ENCODE measurements around the gene PRELID3B.
"Not testable (repeated sequence)": the region's sequence is repeated elsewhere in the genome, so short reads cannot be mapped to it uniquely, and the experiment has no call there.

Gene PRELID3B

DNA sequence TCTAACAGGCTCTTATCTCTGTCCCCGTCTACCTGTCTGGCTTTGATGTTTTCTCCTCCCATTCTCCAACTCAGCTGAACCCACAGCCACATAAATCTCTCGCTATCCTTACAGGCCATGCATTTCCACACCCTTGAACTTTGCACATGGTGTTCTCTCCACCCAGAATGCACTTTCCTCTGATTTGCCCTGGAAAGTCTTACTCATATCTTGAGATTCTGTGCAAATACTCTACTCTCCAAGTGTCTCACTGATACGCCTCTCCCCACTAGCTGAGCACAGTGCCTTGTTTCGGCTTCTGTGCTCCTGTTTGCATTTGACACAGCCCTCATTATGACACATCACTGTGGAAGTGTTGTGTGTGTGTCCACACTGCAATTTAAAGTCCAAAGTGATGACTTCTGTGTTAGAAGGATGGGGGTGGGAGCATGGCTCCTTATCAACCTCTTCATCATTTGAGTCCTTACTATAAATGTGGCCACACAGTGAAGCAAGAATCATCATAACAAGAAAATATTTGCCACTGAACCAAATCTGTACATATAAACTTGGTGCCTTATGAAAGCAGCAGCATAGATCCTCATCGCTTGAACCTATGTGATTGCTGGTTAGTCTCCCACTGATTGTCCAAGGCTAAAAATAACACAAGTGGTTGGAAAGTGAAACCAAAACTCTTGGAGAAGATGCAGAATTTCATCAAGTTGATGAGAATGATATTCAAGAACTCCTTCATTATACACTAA lies 5.5 kb upstream of the PRELID3B start:
- DNase-seq = no peak

DNA sequence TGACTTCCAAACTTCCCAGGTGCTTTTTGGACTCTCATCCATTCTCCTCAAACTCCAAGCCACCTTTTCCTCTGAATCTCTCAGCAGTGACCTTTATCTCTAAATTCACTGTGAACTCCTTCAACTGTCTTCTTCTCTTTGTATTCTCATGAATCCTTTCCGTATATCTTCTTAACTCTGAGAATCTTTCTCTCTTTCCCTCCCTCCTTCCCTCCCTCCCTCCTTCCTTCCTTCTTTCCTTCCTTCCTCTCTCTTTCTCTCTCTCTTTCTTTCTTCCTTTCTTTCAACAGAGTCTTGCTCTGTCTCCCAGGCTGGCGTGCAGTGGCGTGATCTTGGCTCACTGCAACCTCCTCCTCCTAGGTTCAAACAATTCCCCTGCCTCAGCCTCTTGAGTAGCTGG lies 4.3 kb upstream of the PRELID3B start:
- DNase-seq = no peak

DNA sequence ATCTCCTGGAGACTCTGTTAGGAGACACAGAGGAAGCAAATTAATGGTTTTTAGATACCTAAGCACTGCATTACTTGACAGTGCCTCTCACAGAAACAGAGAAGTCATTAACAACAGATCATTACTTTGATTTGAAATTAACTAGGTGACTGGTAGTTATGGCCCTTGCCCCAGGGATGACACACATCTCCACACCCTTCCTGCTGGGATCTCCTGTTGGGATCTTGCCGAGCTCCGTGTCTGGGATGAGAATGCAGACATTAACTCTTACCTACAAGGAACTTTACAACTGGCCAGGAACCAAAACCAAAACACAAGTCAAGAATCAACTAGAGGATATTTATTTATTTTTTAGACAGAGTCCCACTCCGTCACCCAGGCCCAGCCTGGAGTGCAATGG lies 2.2 kb upstream of the PRELID3B start:
- no peak for DNase-seq

DNA sequence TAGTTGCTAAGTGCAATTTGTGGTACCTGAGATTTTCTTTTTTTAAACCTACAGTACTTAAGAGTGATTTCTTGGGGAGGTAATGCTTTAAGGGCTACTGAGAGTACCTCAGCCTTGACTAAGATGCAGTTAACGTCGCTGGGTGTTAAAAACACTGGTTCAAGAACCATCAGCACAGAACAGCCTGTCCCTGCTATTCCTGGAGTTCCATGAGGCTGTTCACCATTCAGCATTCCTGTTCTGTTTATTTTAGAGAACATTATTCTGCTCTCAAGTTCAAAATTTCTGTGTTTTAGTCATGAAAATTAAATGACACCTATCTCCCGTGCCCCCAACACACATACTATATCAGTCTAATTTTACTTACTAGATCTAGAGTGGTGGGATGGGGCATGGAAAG lies 1.7 kb upstream of the PRELID3B start:
- DNase-seq = no peak

DNA sequence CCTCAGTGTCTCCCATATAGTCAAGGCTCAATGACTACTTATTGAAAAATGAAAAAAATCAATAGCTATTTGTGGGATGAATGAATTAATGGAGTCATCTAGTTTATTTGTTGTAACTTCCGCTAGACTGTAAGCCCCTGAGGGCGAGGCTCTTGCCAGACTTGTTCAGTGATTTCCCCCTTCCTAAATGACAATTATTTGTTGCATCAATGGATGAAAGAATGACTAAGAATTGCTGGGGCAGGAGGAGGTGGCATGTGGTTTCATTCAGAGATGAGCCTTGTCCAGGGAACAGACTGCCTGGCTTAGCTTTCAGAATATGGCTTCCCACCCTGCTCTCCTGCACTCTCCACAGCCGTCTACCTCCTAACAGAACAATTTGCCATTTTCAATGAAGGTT lies 1.1 kb upstream of the PRELID3B start:
- no peak for DNase-seq

DNA sequence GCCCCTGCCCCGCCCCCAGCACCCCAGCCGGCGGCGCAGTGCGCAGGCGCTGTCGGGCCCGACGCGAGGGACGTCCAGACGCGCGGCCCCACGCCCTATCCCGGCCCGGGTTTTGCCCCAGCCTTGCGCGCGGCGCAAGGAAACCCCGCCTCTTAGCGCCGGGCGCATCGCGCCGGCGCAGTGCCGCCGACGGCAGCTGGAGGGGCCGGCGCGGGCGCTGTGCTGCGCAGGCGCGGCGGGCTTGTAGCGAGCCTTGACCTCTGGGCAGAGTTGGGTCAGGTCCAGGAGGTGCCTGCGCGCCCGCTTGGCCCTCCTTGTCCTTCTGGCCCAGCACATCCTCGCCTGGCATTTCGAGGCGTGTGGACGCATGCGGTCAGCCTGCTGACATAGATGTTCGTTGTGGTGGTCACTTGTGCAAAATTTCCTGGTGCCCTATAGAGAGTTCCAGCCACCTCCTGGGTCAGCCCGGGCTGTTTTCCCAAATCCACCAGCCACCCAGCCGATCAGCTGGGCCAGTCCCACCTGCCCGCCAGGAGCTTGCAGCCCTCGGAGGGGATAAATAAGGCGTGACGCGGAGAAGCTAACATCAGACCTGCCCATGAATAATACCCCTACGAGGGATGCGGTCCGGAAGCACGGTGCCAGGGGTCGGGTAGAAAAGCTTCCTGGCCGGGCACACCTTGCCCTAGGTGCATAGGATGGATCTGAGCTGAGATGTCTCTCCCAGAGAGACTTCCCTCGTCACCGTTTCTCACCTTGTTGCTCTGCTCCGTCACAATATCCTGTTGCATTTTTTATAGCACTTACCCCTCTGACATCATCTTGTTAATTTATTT lies 428 bp upstream of the PRELID3B start:
- DNase-seq = peak; percentile 95

DNA sequence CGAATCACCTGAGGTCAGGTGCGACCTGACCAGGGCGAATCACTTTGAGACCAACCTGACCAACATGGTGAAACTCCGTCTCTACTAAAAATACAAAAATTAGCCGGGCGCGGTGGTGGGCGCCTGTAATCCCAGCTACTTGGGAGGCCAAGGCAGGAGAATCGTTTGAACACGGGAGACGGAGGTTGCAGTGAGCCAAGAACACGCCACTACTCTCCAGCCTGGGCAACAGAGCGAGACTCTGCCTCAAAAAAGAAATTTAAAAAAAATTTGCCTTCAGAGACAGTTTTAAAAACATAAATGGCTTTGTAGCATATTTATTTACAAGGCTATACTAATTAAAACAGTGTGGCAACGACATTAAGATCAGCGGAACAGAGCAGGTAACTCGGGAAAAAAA lies 1.1 kb downstream of the PRELID3B start:
- DNase-seq = not testable (repeated sequence)

DNA sequence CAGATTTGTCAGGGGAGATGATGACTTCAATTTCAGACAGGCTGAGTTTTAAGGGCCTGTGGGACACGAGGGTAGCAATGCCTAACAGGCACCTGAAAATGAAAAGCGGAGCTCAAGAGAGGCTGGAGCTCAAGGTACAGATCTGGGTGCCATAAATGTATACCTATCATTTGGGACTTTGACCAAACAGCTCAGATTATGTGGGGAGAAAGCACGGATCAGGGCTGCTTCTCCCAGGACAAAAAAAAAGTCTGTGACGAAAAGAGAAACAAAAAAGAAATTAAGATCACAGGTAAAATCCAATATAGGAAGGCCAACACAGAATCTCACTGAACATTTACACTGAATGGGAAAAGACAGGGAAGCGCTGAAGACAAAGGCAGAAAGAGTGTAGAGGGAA lies 1.9 kb downstream of the PRELID3B start:
- DNase-seq = no peak

DNA sequence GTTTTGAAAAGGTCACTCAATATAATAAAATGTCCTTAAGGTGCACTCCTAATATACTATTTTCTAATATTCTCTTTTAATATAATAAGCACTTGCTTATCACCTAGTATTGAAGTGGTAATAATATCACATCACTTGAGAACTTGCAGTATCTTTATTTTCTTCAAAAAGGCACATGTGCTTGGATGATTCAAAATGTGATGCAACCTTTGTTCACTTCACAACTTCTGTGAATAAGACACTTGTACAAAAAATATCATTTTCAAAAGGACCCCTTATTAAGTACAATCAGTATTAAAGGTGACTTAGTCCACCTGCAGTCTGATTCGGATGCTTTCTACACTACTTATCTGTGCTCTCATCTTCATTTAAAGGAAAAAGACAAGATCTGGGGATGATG lies 3.4 kb downstream of the PRELID3B start:
- no peak for DNase-seq

DNA sequence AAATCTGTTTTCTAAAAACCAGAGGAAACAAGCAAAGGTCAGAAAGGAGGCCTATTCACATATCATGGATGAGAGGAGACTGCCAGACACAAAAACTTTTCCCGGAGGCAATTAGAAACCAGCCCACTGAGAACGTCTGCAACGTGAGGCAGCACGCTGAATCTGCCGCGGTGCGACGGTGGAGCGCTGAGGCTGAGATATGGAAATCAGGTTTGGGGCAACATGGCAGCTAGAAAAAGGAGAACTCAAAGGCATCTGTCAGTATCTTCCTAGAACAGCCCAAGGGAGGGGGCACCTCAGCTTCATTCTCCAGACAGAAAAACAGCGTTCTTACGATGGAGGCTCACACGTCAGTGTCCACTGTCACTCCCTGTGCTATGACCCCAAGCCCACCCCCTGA lies 5.2 kb downstream of the PRELID3B start:
- no peak for DNase-seq

DNA sequence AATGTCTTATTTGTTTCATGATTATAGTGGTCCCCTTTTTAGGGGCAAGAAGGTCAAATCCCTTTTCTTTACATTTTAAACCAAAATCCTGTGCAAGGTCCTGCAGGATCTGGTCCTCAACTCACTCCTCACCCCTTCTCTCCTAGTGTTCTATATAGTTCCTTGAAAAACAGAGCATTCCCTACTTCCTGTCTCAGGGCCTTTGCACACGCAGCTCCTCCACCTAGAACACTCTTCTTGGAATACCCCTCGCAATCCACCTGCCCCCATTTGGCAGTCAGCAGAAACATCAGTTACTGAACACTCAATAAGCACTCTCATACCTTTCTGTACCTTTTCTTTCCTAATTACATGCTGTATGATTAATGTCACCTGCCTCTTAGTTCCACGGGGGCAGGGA lies 7.2 kb downstream of the PRELID3B start:
- no peak for DNase-seq

DNA sequence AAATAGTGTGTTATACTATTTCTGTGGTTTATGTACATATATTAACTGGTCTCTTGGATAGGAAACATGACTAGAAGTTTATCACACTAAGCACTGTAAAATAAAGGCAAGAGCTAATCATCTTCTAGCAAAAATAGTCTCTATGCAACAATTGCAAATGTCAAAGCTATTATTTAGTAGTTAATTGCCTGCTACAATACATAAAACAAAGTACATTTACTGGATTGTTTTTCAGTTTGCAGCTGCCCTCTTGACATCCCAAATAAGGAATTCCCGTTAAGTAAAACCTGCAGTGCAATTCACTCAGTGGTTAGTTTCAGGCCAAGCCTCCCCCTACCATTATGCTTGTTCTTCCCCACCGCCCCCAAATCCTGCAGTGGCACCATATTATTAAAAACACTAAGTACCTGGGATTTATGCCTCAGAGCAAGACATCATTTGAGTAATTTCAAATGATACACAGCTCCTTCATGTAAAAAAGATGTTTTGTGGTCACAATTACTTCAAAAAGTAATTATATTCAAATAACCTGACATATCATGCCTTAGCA lies 8.9 kb downstream of the PRELID3B start:
- no peak for DNase-seq

DNA sequence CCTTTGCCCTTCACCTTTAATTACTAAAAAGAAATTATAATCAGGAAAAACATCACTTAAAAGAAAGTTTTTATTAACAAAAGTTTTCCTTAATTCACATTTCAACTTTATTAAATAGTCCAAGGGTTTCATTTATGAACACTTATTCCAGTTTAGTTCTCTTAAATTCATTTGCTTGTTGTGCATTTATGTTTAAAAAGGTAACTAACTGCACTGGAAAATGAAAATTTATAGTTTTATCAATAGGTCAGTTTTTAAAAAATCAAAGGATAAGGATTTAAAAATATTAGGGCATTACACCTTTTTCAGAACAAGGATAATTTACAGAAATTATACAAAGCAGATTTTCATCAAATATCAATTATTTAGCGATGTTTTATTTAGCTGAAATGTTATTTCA lies 9.5 kb downstream of the PRELID3B start:
- DNase-seq = no peak

DNA sequence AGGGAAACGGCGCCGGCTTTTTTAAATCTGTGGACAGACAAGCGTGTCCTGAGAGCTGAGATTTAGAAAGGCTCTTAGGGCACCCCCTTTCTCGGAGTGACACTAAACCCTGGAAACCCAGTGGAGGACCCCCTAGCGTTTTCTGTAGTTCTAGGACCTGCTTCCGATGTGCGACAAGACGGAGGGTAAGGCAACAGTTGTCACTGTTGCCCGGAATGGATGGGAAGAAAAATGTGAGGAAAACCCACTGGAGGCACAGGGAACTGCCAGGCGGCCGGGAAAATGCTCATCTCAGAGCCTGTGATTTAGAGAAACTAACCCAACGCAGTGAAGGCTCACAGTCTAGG lies 9.9 kb downstream of the PRELID3B start:
- no peak for DNase-seq

DNA sequence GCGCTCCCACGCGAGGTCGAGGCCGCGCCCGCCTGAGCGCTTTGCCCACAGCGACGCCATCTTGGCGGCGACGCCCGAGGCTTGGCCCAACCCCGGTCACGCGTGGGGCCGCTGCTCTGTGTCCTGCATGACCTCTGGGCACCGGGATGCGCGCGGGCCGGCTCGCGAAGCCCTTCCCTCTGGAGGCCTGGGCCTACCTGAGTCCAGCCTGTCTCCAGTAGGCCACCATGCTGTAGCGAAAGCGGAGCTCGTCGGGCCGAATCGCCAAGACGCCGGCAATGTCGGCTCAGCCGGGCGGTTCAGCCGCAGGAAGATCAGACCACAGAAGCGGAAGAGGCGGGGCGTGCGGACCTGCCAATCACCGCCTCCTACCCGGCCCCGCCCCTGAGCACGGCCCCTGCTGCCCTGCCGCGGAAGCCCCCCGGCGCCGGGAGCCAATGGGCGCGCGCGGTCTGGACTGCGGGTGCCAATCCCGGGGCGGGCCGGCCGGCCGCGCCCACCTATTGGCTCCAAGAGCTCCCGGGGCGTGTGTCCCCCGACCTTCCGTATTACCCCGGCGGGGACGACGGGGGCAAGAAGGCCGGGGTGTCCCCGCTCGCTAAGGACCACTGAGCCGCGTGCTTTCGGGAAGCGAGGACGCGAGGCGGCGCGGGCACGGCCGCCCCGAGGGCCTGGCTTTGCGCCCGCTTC lies 10.4 kb downstream of the PRELID3B start, which contains the start of gene ATP5F1E:
TSS of gene ATP5F1E (minus strand) at position 313 of the 690 bp plus-strand sequence. CDS start at position 229, 84 bp downstream.
- peak; percentile 98 for DNase-seq

DNA sequence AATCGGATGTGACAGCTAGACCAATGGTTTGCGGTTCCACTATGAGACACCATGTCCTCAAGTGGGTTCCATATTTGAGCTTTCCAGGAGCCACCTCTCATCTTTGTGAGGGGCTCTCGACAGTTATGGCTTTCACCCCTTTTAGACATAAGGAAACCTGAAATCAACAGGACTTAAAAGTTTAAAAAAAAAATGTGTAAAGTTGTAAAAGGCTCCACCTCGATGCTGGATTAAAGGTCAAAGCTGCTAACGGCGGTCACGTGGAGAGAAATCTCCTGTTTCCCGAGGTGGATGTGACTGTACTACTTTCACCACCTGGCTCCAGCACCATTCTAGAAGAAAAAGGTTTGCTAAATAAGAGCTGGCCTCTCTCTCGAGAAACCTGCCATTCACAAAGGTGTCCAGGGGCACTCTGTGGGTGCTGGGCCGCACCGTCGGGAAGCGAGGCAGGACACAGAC lies 11.0 kb downstream of the PRELID3B start:
- DNase-seq = no peak

DNA sequence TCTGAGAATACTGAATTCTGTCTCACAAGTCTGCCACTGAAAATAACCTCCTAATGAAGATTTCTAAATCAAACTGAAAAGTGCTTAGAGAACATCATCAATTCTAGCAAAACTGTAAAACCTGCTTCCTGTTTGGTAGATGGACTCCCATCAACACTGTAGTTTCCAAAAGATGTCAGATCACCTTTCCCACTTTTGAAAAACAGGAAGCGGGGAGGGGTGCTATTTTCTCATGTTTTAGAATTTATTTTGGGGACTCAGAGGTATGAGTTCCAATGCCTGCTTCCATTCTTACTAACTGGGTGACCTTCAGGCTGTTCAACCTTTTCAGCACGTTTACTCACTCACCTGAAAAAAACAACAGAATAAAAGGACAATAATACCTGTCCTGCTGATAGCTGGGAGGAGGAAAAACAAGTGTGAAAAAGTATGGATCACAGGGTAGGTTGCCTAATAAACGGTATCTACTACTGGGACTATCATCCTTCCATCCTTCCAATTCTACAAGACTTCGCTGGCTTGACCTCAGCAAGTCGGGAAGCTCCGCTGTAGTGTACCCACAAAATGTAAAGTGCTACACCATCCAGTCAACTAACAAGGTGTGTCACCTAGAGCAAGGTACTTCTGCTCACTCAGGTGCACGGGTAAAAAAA lies 11.5 kb downstream of the PRELID3B start:
- no peak for DNase-seq

DNA sequence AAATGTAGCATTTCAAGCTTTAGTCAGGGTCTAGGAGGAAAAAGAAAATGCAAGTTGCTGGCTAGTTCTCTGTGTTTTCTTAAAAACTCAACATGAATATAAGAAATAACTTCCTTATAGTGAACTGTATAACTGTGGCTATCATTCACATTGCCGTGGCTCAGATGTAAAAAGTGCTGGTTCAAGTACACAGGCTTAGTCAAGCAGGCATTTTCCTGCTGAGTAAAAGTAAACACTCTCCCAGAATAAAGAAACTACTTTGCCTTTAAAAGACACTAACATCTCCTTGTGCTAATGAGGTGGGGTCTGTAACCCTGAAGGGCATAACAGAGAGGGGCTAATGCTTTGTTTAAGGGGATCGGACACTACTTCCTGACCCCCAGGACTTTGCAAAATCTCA lies 13.8 kb downstream of the PRELID3B start:
- no peak for DNase-seq

DNA sequence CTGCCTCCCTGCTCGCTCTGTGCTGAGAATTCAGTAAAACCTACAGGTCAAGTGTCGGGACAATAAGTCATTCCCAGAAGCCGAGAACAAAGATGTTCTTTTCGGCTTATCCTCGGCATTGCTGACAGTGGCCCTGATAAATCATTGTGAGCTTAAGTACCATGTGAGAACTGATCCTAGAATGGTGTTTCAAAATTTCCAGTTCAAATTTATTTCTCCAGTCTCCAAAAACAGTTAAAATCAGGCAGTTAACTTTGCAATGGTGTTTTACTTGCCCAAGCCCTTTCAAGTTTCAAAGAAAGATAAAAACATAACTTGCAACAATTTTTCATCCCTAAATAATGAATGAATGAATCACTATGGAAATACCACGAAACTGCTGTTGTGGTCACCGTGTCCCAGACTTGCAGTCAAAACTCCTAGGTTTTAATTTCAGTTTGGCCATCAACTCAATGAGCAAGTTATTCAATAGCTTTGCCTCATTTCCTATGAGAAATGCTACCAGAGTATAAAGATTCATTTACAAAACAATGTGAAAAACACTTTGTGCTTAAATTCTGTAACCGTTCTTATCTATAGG lies 14.8 kb downstream of the PRELID3B start:
- no peak for DNase-seq

DNA sequence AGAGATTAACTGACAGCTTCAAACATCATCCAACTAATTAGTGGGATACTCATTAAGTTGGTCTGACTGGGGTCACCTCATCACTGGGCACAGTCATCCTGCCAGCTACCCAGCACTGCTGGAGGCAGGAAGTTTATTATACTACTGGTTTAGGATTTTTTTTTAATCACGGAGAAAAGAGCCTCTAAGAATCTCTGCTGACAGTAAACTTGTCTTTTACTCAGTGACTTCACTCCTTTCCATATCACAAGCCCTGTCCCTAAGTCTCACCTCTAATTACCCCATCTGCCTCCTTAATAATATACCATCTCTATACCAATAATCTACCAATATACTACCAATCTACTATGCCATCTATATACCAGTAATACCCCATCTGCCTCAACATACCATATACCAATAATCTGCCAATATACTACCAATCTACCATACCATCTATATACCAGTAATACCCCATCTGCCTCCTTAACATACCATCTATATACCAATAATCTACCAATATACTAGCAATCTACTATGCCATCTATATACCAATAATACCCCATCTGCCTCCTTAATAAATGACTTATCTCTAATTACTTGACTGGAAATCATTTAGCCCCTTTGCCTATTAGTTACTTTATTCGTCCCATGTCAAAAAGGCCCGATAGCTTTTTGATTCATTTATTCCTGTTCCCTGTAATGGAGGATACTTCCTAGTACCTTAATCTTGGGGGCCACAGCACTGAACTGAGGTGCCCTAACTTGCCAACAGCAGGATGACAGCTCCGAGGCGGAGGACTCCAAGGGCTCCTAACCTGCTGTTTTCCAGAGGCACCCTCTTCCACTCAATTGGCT lies 15.5 kb downstream of the PRELID3B start:
- no peak for DNase-seq

DNA sequence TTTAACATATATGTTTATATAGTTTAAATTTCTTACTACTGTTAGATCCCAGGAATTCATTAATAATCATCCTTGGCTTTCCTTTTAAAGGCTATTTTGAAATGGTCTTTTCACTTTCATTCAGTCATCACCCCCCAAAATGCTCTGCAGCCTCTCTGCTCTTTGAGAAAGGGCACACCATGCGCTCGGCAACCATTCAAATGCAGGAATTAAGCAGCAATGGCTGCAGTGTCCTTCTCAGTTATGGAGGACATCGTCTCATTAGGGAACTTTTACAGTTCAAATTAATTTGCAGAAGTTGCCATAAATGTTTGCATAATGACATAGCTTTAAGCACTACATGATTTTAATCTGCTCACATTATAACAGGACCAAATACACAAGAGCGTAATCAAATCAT lies 17.1 kb downstream of the PRELID3B start:
- DNase-seq = no peak

DNA sequence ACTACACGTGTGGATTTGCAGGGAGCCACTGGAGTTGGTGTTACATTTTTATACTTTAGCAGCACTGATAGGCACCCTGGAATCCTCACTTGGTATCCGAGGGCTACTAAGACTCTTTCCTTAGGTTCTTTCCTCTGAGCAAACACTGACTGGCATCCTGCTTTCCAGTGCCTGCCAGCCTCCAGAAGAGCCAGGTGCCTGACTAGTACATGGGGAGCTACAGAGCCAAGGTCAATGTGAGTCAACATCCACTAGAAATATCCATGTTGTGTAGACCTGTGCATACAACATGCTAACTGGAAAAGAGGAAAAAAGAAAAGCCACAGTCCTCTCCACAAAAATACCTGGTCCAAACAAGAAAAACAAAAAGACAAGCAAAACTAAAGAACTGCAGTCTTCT lies 17.5 kb downstream of the PRELID3B start:
- no peak for DNase-seq

Measured in activated naive CD4-positive, alpha-beta T cell treated with anti-CD3 and anti-CD28 coated beads, Interleukin-2, amount 50 U/mL, for 16 hours (primary cell).